OCI-M1 (cell line): ENCODE results near the gene STXBP1.

Experiments
- DNase-seq: peaks from one replicate; lab custom pipeline; 2025; lab: John Stamatoyannopoulos, UW

Gene STXBP1

DNA sequence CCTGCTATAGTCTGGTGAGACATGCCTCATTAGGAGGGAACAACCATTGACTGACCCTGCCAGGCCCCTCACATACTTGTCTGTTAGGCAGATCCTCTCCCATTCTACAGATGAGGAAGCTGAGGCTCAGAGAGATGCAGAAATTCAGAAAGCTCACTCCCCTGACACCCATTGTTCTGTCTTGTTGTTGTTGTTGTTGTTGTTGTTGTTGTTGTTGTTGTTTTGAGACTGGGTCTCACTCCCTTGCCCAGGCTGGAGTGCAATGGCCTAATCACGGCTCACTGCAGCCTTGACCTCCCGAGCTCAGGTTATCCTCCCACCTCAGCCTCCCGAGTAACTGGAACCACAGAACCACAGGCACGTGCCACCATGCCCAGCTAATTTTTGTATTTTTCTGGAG is 81.6 kb downstream of the STXBP1 start:
- DNase-seq = no peak

DNA sequence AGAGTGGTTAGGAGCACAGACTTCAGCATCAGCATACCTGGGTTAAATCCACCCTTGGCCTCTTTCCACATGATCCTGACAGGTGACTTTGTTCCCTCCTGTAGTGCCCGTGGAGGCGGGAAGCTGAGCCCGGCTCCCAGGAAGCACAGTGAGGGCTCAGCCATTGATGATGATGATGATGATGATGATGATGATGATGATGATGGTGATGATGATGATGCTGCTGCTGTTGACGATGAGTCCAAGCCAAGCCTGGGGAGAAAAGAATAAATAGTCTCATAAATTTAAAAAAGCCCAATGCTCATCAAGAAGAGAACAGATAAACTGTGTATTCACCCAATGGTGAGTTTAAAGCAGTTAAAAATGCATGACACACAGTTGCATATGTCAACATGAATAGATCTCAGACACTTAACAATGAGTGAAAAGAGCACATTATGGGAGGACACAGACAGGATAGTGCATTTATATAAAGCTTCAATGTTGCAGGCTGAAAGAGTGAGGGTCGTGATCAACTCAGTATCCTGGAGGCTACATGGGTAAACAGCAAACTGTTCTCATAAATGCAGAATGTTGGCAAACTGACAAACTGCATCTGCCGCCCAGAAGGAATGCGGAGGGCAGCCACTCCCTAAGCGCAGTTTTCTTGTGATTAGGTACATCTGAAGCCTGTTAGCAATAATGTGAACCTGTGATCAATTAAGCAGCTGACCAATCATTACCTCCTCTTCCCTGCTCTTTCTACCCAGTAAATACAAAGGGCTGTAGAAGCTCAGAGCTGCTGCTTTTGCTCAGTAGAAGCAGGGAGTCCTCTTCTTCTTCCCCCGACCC is 83.0 kb downstream of the STXBP1 start:
- DNase-seq = no peak

DNA sequence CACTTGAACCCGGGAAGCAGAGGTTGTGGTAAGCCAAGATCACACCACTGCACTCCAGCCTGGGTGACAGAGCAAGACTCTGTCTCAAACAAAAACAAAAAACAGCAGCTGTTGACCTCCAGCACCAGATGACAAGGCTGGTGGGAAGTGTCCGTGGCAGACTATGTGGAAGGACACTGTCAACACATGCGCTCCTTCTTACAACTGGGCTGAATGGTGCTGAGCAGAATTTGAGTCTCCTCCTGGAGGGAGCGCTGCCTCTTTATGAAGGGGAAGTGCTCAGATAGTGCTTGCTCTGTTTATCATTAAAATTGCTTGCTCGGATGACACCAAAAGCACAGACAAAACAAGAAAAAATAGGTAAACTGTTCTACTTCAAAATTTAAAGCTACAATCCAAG is 85.5 kb downstream of the STXBP1 start:
- DNase-seq = no peak

DNA sequence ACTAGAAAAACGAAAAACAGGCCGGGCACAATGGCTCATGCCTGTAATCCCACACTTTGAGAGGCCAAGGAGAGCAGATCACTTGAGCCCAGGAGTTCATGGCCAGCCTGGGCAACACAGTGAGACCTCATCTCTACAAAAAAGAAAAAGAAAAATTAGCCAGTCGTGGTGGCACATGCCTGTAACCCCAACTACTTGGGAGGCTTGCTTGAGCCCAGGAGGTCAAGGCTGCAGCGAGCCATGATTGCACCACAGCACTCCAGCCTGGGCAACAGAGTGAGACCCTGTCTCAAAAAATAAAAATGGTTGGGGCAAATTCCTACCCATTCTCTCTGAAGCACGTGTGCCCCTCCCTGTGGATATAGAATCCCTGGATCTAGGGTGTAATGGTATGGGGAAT is 86.3 kb downstream of the STXBP1 start:
- no peak for DNase-seq

DNA sequence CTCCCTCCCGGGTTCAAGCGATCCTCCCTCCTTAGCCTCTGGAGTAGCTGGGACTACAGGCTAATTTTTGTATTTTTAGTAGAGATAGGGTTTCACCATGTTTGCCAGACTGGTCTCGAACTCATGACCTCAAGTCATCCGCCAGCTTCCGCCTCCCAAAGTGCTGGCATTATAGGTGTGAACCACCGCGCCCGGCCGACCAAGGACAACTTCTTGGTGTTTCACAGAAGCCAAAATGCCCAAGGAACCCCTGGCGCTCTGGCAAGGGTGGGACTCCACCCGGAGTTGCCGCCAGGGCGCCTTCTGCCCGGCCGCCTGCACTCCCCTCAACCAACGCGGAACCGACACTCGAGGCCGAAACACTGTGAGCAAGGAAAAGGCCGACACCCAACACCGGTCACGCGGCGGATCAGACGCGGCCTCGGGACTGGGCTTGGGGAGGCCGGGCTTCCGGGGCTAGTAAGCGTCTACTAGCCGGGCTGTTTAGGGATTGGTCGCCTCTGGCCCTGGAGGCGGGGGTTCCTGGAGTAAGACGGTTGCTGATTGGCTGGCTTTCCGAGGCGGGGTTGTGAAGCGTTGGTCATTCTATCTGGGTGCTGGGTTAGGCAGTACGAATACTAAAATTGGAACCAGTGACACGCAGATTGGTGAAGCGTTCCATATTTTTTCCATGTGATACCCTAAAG is 87.1 kb downstream of the STXBP1 start:
- DNase-seq = no peak

DNA sequence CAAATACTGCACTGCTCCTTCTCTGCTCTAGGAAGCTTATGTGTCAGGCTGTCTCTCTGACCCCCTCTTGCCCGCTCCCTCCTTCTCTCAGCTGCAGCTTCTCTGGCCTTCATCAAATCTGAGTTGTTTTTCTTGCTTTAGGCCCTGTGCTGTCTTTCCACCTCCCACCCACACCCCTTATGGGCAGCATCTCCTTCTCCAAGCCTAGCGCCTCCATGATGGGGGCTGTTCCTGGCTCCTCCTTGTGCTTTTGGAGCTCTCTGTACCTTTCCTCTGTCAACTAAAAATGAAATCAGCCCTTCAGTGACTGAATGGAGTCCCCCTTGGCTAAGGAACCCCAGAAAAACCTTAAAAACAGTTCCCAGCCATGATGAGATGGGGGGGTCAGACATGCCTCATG is 88.1 kb downstream of the STXBP1 start:
- no peak for DNase-seq

DNA sequence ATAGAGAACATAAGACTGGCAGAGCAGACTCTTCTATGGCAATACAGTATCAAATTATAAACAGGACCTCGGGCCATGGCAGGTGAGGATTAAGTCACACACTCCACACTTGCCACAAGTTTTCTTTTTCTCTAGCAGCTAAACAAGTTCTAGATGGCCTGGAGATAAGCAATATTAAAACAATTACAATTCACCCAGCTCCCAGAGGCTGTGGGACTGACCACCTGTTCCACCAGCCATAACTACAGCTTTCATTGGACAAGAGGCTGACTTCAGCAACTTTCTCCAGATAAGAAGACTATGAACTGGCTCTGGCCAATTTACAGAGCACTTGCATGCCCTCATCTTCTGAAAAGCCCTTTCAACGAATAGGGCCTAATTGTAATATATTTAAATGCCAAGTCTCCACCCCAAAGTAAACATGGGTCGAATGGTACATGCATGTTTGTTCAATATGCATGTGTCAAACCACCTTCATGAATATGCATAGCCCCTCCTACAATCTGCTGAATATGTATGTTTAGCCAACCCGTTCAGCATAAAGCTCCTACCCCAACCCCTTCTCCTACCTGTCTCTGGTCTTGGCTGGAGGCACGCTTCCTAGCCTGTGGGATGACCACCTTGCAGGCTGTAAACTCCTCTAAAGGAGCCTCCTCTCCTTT is 88.6 kb downstream of the STXBP1 start:
- DNase-seq = no peak

DNA sequence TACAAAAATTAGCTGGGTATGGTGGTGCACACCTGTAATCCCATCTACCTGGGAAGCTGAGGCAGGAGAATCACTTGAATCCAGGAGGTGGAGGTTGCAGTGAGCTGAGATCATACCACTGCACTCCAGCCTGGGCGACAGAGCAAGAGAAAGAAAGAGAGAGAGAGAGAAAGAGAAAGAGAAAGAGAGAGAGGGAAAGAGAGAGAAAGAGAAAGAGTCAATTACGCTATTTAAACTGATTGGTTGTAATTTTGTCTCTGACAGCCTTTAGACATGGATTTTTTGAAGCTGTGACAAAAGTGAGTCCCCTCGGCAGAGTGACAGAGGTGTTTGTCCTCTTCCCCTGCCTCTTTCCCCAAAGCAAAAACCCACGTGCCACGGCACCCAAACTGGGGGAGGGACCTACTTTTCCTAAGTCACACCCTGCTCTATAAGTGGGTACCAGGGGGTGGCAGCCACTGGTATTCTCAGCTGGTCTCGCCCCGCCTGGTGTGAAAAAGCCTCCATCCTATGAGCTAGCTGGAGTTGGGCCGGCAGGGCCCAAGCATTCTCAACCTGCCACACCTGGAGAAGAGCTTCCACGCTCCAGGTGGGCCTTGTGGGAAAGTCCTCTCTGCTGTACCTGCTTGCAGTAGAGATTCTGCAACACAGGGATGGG is 91.3 kb downstream of the STXBP1 start:
- DNase-seq = no peak

DNA sequence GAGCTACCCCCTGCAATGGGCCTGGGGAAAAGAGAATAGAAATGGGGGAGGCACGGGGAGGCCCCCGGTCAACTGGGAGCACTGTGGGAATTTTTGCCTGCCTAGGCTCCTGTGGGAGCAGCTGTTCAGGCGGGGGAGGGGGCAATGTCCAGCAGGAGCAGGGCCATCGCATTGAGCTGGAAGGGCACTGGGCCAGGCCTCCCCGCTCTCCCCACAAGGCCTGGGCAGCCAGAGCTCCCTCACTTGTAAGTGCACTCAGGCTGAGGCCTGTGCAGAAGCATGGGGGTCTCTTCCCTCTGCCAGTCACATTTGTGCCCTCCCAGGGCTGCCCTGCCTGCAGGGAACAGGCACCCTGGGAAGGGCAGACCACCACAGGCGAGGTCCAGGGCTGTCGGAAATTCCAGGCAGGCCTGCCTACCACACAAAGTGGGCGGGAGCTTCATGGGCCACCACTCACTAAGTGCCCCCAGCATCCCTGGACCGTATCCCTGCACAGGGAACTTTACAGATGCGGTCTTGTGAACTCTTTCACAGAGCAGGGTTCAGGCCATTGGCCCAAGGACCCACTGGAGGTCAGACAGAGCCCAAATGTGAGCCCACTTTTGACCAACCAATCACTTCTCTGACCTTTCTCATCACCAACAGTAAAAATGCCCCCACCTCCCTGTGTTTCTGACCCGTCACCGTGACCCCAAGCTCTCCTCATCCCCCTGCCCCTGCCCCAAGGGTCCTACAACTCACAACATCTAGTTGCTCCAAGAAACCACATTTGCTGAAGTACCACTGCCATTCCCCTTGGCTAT is 93.7 kb downstream of the STXBP1 start:
- DNase-seq = no peak

DNA sequence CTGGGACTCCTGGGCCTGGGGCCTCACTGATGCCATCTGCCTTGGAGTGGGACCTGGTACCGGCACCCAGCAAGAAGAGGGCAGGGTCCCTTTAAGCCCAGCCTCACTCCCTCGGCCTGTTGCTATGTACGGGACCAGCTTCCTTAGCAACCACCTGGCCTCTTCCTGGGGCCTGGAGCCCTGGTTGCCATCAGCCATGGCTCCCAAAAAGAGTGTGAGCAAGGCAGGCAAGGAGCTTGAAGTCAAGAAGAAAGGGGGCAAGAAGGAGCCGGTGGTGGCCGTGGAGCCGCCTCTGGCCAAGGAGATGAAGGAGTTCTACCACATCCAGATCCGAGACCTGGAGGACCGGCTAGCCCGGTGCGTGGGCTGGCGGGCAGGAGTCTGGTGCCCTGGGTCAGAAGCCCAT is 94.8 kb downstream of the STXBP1 start, which contains the start of gene CFAP157:
Gene CFAP157, plus strand, starts transcription at position 153 of the 406 bp plus-strand sequence. Its CDS starts 44 bp downstream, at position 197.
- no peak for DNase-seq

DNA sequence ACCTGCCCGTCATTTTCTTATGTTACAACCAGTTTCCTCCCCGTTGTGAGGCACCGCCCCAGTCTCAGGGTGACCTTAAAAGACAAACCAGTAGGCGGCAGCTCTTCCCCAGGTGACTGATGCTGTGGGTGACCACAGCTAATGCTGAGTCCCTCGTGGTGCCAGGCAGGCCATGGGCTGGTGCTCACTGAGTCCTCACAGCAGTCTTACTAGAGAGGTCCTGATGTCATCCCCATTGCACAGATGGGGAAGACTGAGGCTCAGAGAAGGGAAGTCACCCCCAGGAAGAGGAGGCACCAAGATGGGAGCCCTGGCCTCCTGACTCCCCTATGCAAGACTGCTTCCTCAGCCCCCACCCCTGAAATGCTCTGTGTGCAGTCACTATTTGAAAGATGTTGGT is 95.7 kb downstream of the STXBP1 start:
- DNase-seq = no peak

DNA sequence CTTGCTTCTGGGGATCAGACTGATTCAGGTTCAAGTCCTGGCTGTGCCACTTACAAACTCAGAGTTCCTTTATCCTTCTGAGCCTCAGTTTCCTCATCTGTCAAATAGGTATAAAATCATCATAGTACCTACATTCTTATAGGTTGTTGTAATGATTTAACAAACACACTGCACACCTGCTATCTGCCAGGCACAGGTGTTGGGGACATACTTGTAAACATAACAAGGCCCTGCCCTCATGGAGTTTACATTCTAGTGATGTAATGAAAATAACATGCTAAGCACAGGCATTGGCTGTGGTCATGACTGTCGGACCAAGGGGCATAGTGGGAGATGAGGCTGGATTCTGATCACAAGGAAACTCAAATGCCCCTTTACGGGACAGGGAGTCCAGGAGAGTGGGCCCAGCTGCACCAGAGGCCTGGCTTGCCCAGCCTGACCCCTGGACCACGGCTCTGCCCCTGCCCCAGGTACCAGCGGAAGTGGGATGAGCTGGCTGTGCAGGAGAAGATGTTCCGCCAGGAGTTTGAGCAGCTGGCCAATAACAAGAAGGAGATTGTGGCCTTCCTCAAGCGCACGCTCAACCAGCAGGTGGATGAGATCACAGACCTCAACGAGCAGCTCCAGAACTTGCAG is 97.0 kb downstream of the STXBP1 start:
- no peak for DNase-seq

DNA sequence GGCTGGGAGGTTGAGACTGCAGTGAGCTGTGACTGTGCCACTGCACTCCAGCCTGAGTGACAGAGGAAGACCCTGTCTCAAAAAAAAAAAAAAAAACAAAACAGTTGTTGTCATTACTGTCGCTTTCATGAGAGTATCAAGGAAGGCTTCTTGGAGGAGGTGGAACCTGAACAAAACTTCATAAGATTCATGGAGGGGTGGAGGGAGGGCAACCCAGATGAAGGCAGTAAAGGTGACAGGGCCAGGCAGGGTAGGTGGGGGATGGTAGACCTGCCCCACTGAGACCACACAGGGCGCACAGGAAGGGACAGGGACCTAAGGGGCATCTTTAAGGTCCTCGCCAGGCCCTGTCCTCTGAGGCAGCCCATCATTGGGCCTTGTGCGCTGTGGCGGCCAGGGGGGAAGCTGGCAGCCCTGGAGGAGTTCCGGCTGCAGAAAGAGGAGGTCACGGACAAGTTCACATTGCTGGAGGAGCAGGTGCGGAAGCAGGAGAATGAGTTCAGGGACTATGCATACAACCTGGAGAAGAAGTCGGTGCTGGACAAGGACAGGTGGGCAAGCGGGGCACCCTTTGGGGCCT is 98.2 kb downstream of the STXBP1 start:
- no peak for DNase-seq

DNA sequence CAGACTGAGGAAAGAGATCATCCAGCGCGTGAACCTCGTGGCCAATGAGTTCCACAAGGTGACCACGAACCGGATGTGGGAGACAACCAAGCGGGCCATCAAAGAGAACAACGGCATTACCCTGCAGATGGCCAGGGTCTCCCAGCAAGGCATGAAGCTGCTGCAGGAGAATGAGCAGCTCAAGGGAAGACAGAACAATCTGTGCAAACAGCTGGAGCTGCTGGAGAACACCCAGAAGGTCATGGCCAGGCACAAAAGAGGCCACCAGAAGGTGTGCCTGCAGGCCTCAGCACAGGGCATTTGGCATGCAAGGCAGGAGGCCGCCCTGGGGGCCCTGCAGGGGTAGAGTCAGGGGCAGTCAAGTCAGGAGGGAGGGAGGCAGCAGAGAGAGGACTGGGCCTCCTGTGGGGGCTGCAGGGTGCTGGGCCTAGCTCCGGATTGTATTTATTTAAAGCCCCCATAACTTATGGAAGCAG is 99.2 kb downstream of the STXBP1 start:
- DNase-seq = peak; percentile 4

DNA sequence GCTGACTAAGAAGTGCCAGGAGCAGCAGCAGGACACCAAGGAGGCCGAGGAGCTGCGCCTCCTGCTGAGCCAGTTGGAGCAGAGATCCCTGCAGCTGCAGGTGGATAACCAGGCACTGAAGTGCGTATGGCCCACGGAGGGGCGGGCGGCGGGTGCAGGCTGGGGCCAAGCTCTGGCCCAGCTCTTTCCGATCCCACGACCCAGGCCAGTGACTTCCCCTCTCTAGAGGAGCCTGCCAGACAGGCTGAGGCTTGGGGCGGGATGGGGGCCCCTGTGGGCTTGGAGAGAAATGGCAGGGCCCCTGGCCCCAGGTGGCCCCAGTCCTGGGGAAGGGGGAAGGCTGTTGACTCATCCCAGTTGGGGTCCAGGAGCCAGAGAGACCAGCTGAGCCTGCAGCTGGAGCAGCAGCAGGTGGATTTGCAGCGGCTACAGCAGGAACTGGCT is 99.8 kb downstream of the STXBP1 start:
- DNase-seq = no peak

DNA sequence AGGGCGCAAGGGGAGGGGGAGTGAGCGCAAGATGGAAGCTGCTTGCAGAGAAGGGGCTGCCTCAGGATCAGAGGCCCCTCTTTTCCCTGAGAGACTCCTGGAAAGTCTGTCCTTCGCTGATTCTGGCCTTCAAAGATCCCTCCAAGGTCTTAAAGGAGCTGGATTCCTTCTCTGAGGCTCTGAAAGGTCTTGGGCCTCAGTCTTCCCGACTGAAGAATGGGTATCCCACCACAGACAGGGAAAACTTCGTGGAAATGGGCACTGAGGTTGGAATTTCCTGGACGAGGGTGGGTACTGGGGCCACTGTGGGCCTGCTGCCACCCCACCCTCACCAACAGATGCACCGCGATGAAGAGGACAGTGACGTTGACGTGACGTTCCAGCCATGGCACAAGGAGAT is 100.3 kb downstream of the STXBP1 start:
- DNase-seq = no peak

DNA sequence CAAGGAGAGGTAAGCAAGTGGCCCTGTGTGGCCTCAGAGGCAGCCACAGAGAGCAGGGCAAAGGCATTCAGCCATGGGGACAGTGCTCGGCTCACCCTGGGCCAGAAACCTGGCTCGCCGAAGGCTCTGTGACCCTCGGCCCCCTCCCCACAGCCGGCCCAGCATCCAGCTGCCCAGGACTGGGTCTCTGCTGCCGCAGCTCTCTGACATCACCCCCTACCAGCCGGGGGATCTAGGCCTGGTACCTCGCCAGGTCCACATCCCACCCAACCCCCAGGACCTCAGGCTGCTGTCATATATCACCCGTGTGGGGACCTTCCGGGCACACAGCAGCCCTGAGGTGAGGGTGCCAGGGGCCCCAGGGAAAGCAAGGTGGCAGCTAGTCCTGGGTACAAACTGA is 100.8 kb downstream of the STXBP1 start:
- no peak for DNase-seq

DNA sequence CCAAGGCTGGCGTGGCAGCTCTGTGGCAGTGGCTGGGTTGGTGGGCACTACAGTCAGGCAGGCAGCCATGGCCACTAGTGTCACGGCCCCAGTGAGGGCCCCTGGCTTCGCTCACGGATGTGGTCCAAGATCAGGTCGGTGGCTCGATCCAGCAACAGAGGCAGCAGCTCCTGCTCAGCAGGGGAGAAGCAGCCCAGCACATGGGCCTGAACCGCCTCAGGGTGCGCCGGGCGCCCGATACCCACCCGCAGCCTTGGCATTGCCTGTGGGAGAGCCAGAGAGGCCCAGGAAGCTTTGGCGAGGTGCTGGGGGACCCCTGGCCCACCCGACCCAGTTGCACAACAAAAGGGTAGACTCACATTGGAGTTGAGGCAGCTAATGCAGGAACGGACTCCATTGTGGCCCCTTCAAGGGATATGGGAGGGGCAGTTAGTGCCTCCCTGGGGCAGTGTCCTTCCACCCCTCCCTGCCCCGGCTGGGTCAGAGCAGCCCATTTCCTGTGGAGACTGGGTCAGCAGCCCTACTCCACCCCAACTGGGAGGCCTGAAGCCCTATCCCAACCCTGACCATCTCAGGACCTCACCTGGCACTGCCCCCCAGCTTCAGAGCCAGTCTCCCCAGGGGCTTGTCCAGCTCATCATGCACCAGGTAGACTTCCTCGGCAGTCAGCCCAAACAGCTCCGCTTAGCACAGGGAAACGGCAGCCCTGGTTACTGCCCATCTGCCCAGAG is 102.1 kb downstream of the STXBP1 start:
- DNase-seq = no peak

DNA sequence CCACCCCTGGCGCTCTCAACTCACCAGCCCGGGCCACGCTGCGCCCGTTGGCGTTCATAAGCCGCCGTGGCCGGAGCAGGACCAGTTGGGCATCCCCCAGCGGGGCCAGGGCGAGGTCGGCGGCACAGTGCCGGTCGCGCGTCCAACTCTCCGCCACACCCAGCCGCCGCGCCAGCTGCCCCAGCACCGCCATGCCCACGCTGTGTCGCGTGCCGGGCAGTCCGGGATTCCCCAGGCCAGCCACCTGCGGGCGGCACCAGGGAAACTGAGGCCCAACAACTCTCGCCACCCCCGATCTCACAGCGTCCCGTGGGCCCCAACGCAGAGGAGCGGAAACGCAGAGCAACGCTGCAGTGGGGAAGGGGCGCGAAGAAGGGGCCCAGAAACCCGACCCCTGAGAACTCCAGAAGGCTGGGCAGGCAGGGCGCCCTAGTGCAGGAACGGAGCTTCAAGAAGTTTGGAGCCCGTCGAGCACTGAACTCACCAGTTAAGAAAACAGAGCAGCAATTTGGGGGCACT is 102.9 kb downstream of the STXBP1 start:
- DNase-seq = no peak
